Endometrial microvascular endothelial cells (primary cell): Measurements from ENCODE around the gene KLHL5. TPM values are rescaled to one million over a fixed set of nuclear protein-coding genes. Genes with fewer than 3 reads are reported as not detected.

Source experiments
- in situ Hi-C: cut with HindIII; loops from 2 replicates; pipeline ENCODE4 v1.10.0; 2017; ENCODE audit warnings: low sequenced_read_pairs, low pct_unique_long_range_greater_than_20kb; ENCODE audit errors: inconsistent ontology term
- total RNA-seq: library from RNA; depleted of rRNA; stranded (reverse); fragments of >200 nt; gene quantifications from one replicate; pipeline ENCODE4 v1.2.3, GENCODE V29; 2015; ENCODE audit errors: inconsistent ontology term

KLHL5 gene
- total RNA-seq, 1 donor from 2014 or later = 73.3 TPM

GRCh38 chr4:39042366-39042765, 19.7 kb upstream of the KLHL5 start:
- in situ Hi-C loops = no loop called here

- in situ Hi-C loops = no loop called here
These were observed 18.8 kb upstream of the KLHL5 start for GRCh38 chr4:39043058-39043860.

GRCh38 chr4:39043861-39044363, 18.1 kb upstream of the KLHL5 start:
- in situ Hi-C loops = no loop called here

- in situ Hi-C loops = no loop called here
These were observed 17.6 kb upstream of the KLHL5 start for GRCh38 chr4:39044364-39044955.

GRCh38 chr4:39044956-39045826, 16.8 kb upstream of the KLHL5 start:
- in situ Hi-C loops = no loop called here

- in situ Hi-C loops = no loop called here
These were observed 16.2 kb upstream of the KLHL5 start for GRCh38 chr4:39045827-39046221.

- in situ Hi-C loops = no loop called here
These were observed 15.8 kb upstream of the KLHL5 start for GRCh38 chr4:39046249-39046648.

- in situ Hi-C loops = no loop called here
These were observed 14.4 kb upstream of the KLHL5 start for GRCh38 chr4:39047681-39048080.

- in situ Hi-C loops = no loop called here
These were observed 13.7 kb upstream of the KLHL5 start for GRCh38 chr4:39048311-39048710.

GRCh38 chr4:39050590-39050989, 11.4 kb upstream of the KLHL5 start:
- in situ Hi-C loops = no loop called here

GRCh38 chr4:39051492-39051891, 10.5 kb upstream of the KLHL5 start:
- in situ Hi-C loops = no loop called here

- in situ Hi-C loops = no loop called here
These were observed 8.0 kb upstream of the KLHL5 start for GRCh38 chr4:39053983-39054382.

- in situ Hi-C loops = no loop called here
These were observed 7.5 kb upstream of the KLHL5 start for GRCh38 chr4:39054497-39054896.

- in situ Hi-C loops = no loop called here
These were observed 6.0 kb upstream of the KLHL5 start for GRCh38 chr4:39056023-39056422.

GRCh38 chr4:39061457-39061856, 575 bp upstream of the KLHL5 start:
- in situ Hi-C loops = no loop called here

GRCh38 chr4:39062770-39063097, 702 bp downstream of the KLHL5 start:
- in situ Hi-C loops = no loop called here

GRCh38 chr4:39063430-39063829, 1.4 kb downstream of the KLHL5 start:
- in situ Hi-C loops = no loop called here

- in situ Hi-C loops = no loop called here
These were observed 4.3 kb downstream of the KLHL5 start for GRCh38 chr4:39066371-39066770.

- in situ Hi-C loops = no loop called here
These were observed 5.0 kb downstream of the KLHL5 start for GRCh38 chr4:39067031-39067430.

- in situ Hi-C loops = no loop called here
These were observed 5.4 kb downstream of the KLHL5 start for GRCh38 chr4:39067451-39067850.
